ENCODE measurements around the gene MYLK.

The MYLK gene

DNA sequence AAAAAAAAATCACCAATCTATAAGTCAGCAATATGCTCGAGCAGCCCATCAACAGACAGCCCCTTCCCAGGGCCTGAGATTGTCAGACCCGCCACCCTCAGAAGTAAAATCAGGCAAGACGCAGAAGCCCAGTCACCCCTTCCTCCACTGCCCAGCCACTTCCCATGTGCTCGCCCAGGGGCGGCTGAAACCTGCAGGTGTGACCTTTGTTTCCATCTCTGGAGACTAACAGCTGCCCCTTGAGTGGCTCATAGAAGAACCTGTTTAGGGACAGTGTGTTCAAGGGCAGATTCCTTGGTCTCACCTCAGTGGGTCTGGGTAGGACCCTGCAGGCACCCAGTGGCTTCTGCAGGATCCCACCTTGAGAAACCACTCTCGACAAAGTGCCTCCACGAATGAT lies 105.6 kb downstream of the MYLK start:
- TF ChIP-seq GABPA (IDR thresholded peaks at IDR 0.05; ENCODE audit: low read depth) (no peak), POLR2AphosphoS5 (IDR thresholded peaks at IDR 0.05; ENCODE audit: low read depth) (no peak), SPI1 (IDR thresholded peaks at IDR 0.05; ENCODE audit: borderline replicate concordance, low read depth) (no peak)
- TF ChIP-seq, protein P1, sequence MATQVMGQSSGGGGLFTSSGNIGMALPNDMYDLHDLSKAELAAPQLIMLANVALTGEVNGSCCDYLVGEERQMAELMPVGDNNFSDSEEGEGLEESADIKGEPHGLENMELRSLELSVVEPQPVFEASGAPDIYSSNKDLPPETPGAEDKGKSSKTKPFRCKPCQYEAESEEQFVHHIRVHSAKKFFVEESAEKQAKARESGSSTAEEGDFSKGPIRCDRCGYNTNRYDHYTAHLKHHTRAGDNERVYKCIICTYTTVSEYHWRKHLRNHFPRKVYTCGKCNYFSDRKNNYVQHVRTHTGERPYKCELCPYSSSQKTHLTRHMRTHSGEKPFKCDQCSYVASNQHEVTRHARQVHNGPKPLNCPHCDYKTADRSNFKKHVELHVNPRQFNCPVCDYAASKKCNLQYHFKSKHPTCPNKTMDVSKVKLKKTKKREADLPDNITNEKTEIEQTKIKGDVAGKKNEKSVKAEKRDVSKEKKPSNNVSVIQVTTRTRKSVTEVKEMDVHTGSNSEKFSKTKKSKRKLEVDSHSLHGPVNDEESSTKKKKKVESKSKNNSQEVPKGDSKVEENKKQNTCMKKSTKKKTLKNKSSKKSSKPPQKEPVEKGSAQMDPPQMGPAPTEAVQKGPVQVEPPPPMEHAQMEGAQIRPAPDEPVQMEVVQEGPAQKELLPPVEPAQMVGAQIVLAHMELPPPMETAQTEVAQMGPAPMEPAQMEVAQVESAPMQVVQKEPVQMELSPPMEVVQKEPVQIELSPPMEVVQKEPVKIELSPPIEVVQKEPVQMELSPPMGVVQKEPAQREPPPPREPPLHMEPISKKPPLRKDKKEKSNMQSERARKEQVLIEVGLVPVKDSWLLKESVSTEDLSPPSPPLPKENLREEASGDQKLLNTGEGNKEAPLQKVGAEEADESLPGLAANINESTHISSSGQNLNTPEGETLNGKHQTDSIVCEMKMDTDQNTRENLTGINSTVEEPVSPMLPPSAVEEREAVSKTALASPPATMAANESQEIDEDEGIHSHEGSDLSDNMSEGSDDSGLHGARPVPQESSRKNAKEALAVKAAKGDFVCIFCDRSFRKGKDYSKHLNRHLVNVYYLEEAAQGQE (IDR thresholded peaks at IDR 0.05; ENCODE audit: insufficient replicate concordance, low read depth) = no peak
- TF ChIP-seq, protein P2, sequence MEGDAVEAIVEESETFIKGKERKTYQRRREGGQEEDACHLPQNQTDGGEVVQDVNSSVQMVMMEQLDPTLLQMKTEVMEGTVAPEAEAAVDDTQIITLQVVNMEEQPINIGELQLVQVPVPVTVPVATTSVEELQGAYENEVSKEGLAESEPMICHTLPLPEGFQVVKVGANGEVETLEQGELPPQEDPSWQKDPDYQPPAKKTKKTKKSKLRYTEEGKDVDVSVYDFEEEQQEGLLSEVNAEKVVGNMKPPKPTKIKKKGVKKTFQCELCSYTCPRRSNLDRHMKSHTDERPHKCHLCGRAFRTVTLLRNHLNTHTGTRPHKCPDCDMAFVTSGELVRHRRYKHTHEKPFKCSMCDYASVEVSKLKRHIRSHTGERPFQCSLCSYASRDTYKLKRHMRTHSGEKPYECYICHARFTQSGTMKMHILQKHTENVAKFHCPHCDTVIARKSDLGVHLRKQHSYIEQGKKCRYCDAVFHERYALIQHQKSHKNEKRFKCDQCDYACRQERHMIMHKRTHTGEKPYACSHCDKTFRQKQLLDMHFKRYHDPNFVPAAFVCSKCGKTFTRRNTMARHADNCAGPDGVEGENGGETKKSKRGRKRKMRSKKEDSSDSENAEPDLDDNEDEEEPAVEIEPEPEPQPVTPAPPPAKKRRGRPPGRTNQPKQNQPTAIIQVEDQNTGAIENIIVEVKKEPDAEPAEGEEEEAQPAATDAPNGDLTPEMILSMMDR (IDR thresholded peaks at IDR 0.05; ENCODE audit: insufficient read depth, low read length) = no peak
- no peak for DNase-seq (ENCODE audit: low read depth in 1 of 2, low spot score in 1 of 2)
- Histone ChIP-seq H3K27me3 (ENCODE audit: insufficient read depth, poor library complexity, severe bottlenecking) (peaks cover 4% of the 10 kb centered on the region), H3K27ac (replicated peaks) (no peak overlapping the region), H3K4me3 (replicated peaks; ENCODE audit: insufficient read depth, low read length) (no peak overlapping the region)

DNA sequence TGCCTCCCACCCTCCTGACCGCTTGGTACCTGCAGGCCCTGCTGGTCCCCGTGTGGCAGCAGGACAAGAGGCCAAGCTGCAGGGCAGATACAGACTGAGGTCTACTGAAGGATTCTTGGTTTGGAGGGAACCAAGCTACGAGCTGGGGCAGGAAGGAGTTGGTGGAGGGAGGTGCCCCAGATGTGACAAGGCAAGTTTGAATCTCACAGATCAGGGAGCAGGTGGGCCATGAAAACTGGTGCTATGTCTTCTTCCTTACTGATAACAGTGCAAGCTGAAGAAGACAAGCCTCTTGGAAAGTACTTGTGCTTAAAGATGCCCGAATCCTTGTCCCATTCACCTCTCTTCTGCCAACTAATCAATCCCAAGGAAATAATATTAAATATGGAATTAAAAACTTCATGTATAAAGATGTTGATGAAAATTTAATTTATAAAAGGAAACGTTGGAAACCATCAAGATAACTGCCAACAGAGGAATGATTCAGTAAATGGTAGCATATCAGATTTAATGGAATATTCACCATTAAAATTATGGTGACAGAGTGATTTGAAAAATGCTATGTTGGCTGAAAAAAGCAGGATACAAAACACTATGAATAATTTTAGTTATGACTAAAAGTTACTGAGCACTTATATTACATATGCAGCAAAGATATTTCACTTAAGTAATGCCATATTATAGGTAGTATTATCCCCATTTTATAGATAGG lies 107.9 kb downstream of the MYLK start:
- Histone ChIP-seq H3K27me3 (ENCODE audit: insufficient read depth, poor library complexity, severe bottlenecking) (peaks cover 3% of the 10 kb centered on the region), H3K4me3 (replicated peaks; ENCODE audit: insufficient read depth, low read length) (no peak overlapping the region), H3K27ac (replicated peaks) (no peak overlapping the region)
- TF ChIP-seq POLR2AphosphoS5 (IDR thresholded peaks at IDR 0.05; ENCODE audit: low read depth) (no peak), SPI1 (IDR thresholded peaks at IDR 0.05; ENCODE audit: borderline replicate concordance, low read depth) (no peak), GABPA (IDR thresholded peaks at IDR 0.05; ENCODE audit: low read depth) (no peak)
- TF ChIP-seq, protein P1 (IDR thresholded peaks at IDR 0.05; ENCODE audit: insufficient replicate concordance, low read depth) = no peak
- no peak for DNase-seq (ENCODE audit: low read depth in 1 of 2, low spot score in 1 of 2)

DNA sequence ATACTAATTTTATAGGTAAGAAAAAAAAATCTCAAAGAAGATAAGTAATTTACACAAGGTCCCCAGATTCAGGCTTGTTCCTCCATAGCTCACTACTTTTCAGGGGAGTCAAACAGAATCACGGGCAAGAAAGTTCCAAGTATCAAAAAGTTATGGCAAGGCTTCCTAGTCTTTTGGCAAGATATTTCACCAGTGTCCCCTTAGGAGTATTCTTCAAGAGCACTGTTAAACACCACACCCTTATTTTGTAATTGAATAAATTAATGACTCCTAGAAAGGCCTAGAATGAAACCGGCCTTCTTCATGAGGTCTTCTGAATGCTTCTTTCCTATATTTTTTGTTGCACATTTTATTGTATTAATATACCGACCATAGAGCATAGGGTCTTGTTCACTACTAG lies 109.7 kb downstream of the MYLK start:
- no peak overlapping the region for H3K4me3 ChIP-seq (replicated peaks; ENCODE audit: insufficient read depth, low read length)
- peaks cover 3% of the 10 kb centered on the region for H3K27me3 ChIP-seq (ENCODE audit: insufficient read depth, poor library complexity, severe bottlenecking)
- no peak for DNase-seq (ENCODE audit: low read depth in 1 of 2, low spot score in 1 of 2)
- H3K27ac ChIP-seq (replicated peaks) = no peak overlapping the region
- TF ChIP-seq GABPA (IDR thresholded peaks at IDR 0.05; ENCODE audit: low read depth) (no peak), POLR2AphosphoS5 (IDR thresholded peaks at IDR 0.05; ENCODE audit: low read depth) (no peak), SPI1 (IDR thresholded peaks at IDR 0.05; ENCODE audit: borderline replicate concordance, low read depth) (no peak)
- TF ChIP-seq, protein P1 (IDR thresholded peaks at IDR 0.05; ENCODE audit: insufficient replicate concordance, low read depth) = no peak
- TF ChIP-seq, protein P2 (IDR thresholded peaks at IDR 0.05; ENCODE audit: insufficient read depth, low read length) = no peak

All from HL-60 (cell line).